Measurements from ENCODE around the gene ONECUT3.
"Not testable (repeated sequence)": the region's sequence is repeated elsewhere in the genome, so short reads cannot be mapped to it uniquely, and the experiment has no call there.

The ONECUT3 gene

GRCh38 chr19:1796395-1797142 is 43.3 kb downstream of the ONECUT3 start:
- DNase-seq, result no peak
- TF ChIP-seq GATA1 (IDR thresholded peaks at IDR 0.05; ENCODE audit: low read depth, low read length) (no peak), POLR2A (IDR thresholded peaks at IDR 0.05; ENCODE audit: low read length) (no peak)

GRCh38 chr19:1797313-1797712 is 44.0 kb downstream of the ONECUT3 start:
- DNase-seq, result not testable (repeated sequence)

GRCh38 chr19:1799695-1800342 is 46.5 kb downstream of the ONECUT3 start:
- DNase-seq, result no peak
- TF ChIP-seq POLR2A (IDR thresholded peaks at IDR 0.05; ENCODE audit: low read length) (no peak), GATA1 (IDR thresholded peaks at IDR 0.05; ENCODE audit: low read depth, low read length) (no peak)

- TF ChIP-seq GATA1 (IDR thresholded peaks at IDR 0.05; ENCODE audit: low read depth, low read length), result no peak
- no peak for TF ChIP-seq POLR2A (IDR thresholded peaks at IDR 0.05; ENCODE audit: low read length)
- DNase-seq, result no peak
These were observed 51.6 kb downstream of the ONECUT3 start for GRCh38 chr19:1804858-1805257.

GRCh38 chr19:1805401-1806183 is 52.3 kb downstream of the ONECUT3 start:
- TF ChIP-seq POLR2A (IDR thresholded peaks at IDR 0.05; ENCODE audit: low read length) (no peak), GATA1 (IDR thresholded peaks at IDR 0.05; ENCODE audit: low read depth, low read length) (no peak)
- no peak for DNase-seq

GRCh38 chr19:1806184-1807029 is 53.1 kb downstream of the ONECUT3 start:
- TF ChIP-seq GATA1 (IDR thresholded peaks at IDR 0.05; ENCODE audit: low read depth, low read length) (no peak), POLR2A (IDR thresholded peaks at IDR 0.05; ENCODE audit: low read length) (no peak)
- no peak for DNase-seq

GRCh38 chr19:1807030-1807694 is 53.9 kb downstream of the ONECUT3 start:
- no peak for DNase-seq

GRCh38 chr19:1807695-1808394 is 54.5 kb downstream of the ONECUT3 start:
- TF ChIP-seq POLR2A (IDR thresholded peaks at IDR 0.05; ENCODE audit: low read length), result no peak
- TF ChIP-seq GATA1 (IDR thresholded peaks at IDR 0.05; ENCODE audit: low read depth, low read length), result no peak
- no peak for DNase-seq

More at GRCh38 chr19:1807030-1807694, 53.9 kb downstream of the ONECUT3 start:
- TF ChIP-seq POLR2A (IDR thresholded peaks at IDR 0.05; ENCODE audit: low read length), result no peak

- no peak for DNase-seq
- no peak for TF ChIP-seq POLR2A (IDR thresholded peaks at IDR 0.05; ENCODE audit: low read length)
- TF ChIP-seq GATA1 (IDR thresholded peaks at IDR 0.05; ENCODE audit: low read depth, low read length), result no peak
These were observed 55.1 kb downstream of the ONECUT3 start for GRCh38 chr19:1808395-1808731.

GRCh38 chr19:1809678-1810077 is 56.4 kb downstream of the ONECUT3 start:
- DNase-seq, result no peak
- TF ChIP-seq GATA1 (IDR thresholded peaks at IDR 0.05; ENCODE audit: low read depth, low read length), result no peak
- TF ChIP-seq POLR2A (IDR thresholded peaks at IDR 0.05; ENCODE audit: low read length), result no peak

GRCh38 chr19:1810439-1811160 is 57.3 kb downstream of the ONECUT3 start:
- TF ChIP-seq GATA1 (IDR thresholded peaks at IDR 0.05; ENCODE audit: low read depth, low read length) (no peak), POLR2A (IDR thresholded peaks at IDR 0.05; ENCODE audit: low read length) (no peak)
- no peak for DNase-seq

GRCh38 chr19:1811472-1811894 is 58.2 kb downstream of the ONECUT3 start:
- TF ChIP-seq GATA1 (IDR thresholded peaks at IDR 0.05; ENCODE audit: low read depth, low read length) (no peak), POLR2A (IDR thresholded peaks at IDR 0.05; ENCODE audit: low read length) (no peak)

More at GRCh38 chr19:1811472-1811894, 58.2 kb downstream of the ONECUT3 start:
- peak; percentile 65 to 86 for DNase-seq
